Loucy (cell line): ENCODE results near the gene RIPOR3.

Source experiments
- H2AFZ ChIP-seq: fragments of 200-600 bp; sonication (generic); 2 replicates; pipeline ENCODE4 v1.6.0; 2016; ENCODE audit warnings: antibody characterized with exemption, mild to moderate bottlenecking, low read length, moderate library complexity
- H3F3A ChIP-seq: fragments of 200-600 bp; 2 replicates; pipeline ENCODE4 v1.6.0; 2016; ENCODE audit warnings: antibody characterized with exemption, low read depth, mild to moderate bottlenecking
- H3K27me3 ChIP-seq: fragments of 200-600 bp; sonication (generic); 2 replicates; pipeline ENCODE4 v1.6.1; 2014; ENCODE audit warnings: low read length, mild to moderate bottlenecking; ENCODE audit not compliant: insufficient read depth, poor library complexity, severe bottlenecking
- H3K36me3 ChIP-seq: fragments of 200-600 bp; sonication (generic); 2 replicates; pipeline ENCODE4 v1.6.1; 2016; ENCODE audit warnings: low read length; ENCODE audit not compliant: insufficient read depth
- H3K4me1 ChIP-seq: fragments of 200-600 bp; sonication (generic); 2 replicates; pipeline ENCODE4 v1.5.1; 2014; ENCODE audit warnings: low read length, mild to moderate bottlenecking; ENCODE audit not compliant: insufficient read depth, poor library complexity, severe bottlenecking
- H3K4me2 ChIP-seq: fragments of 200-600 bp; sonication (generic); 2 replicates; pipeline ENCODE4 v1.6.0; 2014; ENCODE audit warnings: antibody characterized with exemption, low read length, low read depth, mild to moderate bottlenecking; ENCODE audit not compliant: poor library complexity, severe bottlenecking
- H3K4me3 ChIP-seq: fragments of 200-600 bp; sonication (generic); 2 replicates; pipeline ENCODE4 v1.5.1; 2014; ENCODE audit warnings: low read length, mild to moderate bottlenecking, mixed read lengths; ENCODE audit not compliant: poor library complexity, severe bottlenecking
- H3K79me2 ChIP-seq: fragments of 200-600 bp; sonication (generic); 2 replicates; pipeline ENCODE4 v1.6.1; 2014; ENCODE audit warnings: low read length; ENCODE audit not compliant: insufficient read depth
- H3K9ac ChIP-seq: fragments of 200-600 bp; sonication (generic); 2 replicates; pipeline ENCODE4 v1.6.0; 2014; ENCODE audit warnings: mild to moderate bottlenecking, low read depth, low read length, moderate library complexity; ENCODE audit not compliant: poor library complexity, severe bottlenecking
- H3K9me2 ChIP-seq: fragments of 200-600 bp; sonication (generic); replicated peaks from 2 replicates; pipeline ENCODE4 v1.6.1; 2016; ENCODE audit warnings: low read depth, low read length, mixed read lengths
- H3K9me3 ChIP-seq: fragments of 200-600 bp; sonication (generic); 2 replicates; pipeline ENCODE4 v1.6.1; 2014; ENCODE audit warnings: mild to moderate bottlenecking, antibody characterized with exemption, low read length, low read depth; ENCODE audit not compliant: insufficient read depth
- H4K20me1 ChIP-seq: fragments of 200-600 bp; sonication (generic); 2 replicates; pipeline ENCODE4 v1.6.0; 2014; ENCODE audit warnings: antibody characterized with exemption, low read length, mild to moderate bottlenecking; ENCODE audit not compliant: insufficient read depth, poor library complexity, severe bottlenecking
- CTCF ChIP-seq: fragments of 200-600 bp; sonication (generic); conservative IDR thresholded peaks from 2 replicates; pipeline ENCODE4 v1.5.1; 2014; ENCODE audit warnings: mild to moderate bottlenecking, antibody characterized with exemption, low read length
- EZH2phosphoT487 ChIP-seq: fragments of 200-600 bp; IDR thresholded peaks from 2 replicates; pipeline ENCODE4 v1.6.1; 2018; ENCODE audit warnings: antibody characterized with exemption, mild to moderate bottlenecking, moderate library complexity, borderline replicate concordance

The RIPOR3 gene

GRCh38 chr20:50547964-50548363 lies 143.4 kb downstream of the RIPOR3 start:
- Histone ChIP-seq H3F3A (no peaks in the 10 kb centered on the region), H3K4me1 (peaks cover 4% of the 10 kb centered on the region), H3K36me3 (peaks cover 23% of the 10 kb centered on the region; the same call in 1 of the 2 replicates), H3K9ac (no peak overlapping the region), H3K79me2 (peaks cover 74% of the 10 kb centered on the region), H4K20me1 (peaks cover 14% of the 10 kb centered on the region), H3K9me3 (no peaks in the 10 kb centered on the region), H3K9me2 (no peaks in the 10 kb centered on the region), H3K4me3 (no peak overlapping the region), H3K4me2 (no peak overlapping the region), H3K27me3 (no peaks in the 10 kb centered on the region), H2AFZ (no peak overlapping the region)
- TF ChIP-seq EZH2phosphoT487 (no peak), CTCF (no peak)

GRCh38 chr20:50546729-50547314 lies 144.5 kb downstream of the RIPOR3 start:
- no peak overlapping the region for H3K4me3 ChIP-seq
- H3K4me1 ChIP-seq, result peaks cover 4% of the 10 kb centered on the region
- no peaks in the 10 kb centered on the region for H3K9me3 ChIP-seq
- H3K9me2 ChIP-seq, result no peaks in the 10 kb centered on the region
- no peak overlapping the region for H3K4me2 ChIP-seq
- H3F3A ChIP-seq, result no peaks in the 10 kb centered on the region
- no peak for TF ChIP-seq CTCF
- no peak for TF ChIP-seq EZH2phosphoT487
- H3K36me3 ChIP-seq, result peaks cover 19% of the 10 kb centered on the region; the same call in 1 of the 2 replicates
- peaks cover 15% of the 10 kb centered on the region for H4K20me1 ChIP-seq
- no peak overlapping the region for H2AFZ ChIP-seq
- H3K9ac ChIP-seq, result no peak overlapping the region
- no peaks in the 10 kb centered on the region for H3K27me3 ChIP-seq
- peaks cover 80% of the 10 kb centered on the region for H3K79me2 ChIP-seq

GRCh38 chr20:50545126-50545525 lies 146.2 kb downstream of the RIPOR3 start:
- Histone ChIP-seq H3K27me3 (no peaks in the 10 kb centered on the region), H3K9me3 (no peaks in the 10 kb centered on the region), H2AFZ (no peak overlapping the region), H3K36me3 (peaks cover 20% of the 10 kb centered on the region; the same call in 1 of the 2 replicates), H3K4me3 (no peak overlapping the region), H3K79me2 (peaks cover 84% of the 10 kb centered on the region), H3K4me1 (peaks cover 12% of the 10 kb centered on the region), H3K4me2 (no peak overlapping the region), H3K9ac (no peak overlapping the region), H3K9me2 (no peaks in the 10 kb centered on the region), H4K20me1 (peaks cover 8% of the 10 kb centered on the region), H3F3A (no peaks in the 10 kb centered on the region)
- TF ChIP-seq EZH2phosphoT487 (no peak), CTCF (no peak)
